HG03103 (cell line): ENCODE measurements around the gene TAS2R40.

Source experiments
- ATAC-seq: cut with Tn5 transposase; IDR thresholded peaks from one replicate; pipeline ENCODE4 v1.9.1; 2021; ENCODE audit warnings: low read depth; ENCODE audit not compliant: unreplicated experiment

TAS2R40 gene

GRCh38 chr7:143222782-143223181, 945 bp downstream of the TAS2R40 start:
- ATAC-seq, result no peak

DNA sequence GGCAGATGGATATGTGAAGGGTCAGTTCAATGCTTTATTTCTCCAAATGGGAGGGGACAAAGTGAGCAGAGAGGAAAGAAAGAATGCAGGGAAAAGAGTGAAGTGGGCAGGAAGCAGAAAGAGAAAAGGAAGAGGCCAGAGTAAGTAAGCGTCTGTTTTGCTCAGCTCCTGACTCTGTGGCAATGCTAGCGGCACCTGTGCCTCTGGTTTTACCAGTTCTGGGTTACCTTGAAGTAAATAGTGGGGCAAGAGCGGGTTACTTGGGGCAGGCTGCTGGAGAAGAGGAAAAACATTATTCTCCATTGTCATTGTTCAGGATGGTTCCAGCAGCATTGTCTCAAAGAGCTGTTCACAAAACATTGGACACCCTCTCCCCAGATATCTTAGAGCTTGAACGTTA, 1.9 kb downstream of the TAS2R40 start:
- ATAC-seq, result no peak

DNA sequence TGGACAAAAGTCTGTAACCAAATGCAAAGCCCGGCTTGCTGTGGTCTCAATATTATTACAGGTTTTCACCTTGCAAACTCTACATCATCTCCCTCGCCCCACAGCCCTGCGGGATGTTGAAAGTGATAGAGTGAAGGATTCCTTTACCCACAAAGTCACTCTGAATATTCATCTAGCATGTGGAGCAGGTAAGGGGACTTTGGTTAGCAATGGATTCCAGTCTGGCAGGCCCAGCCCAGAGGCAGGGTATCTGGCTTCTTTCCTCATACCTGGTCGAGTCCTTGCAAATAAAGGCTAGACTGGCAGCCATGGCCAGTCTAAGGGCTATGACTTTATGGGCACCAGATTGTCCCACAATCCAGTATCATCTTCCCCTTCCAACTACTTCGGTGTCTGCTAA, 3.2 kb downstream of the TAS2R40 start:
- ATAC-seq, result no peak

GRCh38 chr7:143227806-143228205, 6.0 kb downstream of the TAS2R40 start:
- no peak for ATAC-seq

DNA sequence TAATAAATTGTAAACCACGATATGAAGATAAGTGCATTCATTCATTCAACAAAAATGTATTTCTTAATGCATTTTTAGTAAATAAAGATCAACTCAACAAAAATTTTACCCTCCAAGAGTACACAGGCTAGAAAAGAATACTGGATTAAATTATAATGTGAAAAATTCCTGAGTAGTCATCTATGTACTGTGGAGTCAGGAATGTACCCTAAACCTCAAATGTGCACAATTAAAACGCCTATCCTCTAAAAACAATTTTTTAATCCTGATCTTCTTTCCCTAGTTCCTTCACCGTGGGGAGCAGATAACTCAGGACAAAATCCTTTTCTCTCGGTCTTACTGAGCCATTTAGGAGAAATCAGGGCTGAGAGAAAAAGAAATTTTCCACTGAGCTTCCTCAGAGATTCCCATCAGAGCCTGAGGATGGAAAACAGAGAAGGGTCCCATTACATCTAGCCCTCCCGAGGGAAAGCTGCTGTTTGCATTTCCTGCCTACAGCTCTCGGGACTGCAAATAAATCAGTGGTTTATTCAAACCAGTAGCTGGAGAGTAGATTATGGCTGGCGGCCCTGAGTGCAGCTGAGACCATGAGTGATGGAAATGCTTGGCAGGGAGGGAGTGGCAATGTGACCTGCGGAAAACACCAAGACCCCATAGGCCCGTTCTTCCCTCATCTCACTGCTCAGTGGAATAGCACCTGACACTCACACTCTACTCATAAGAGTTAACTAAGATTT, 7.4 kb downstream of the TAS2R40 start:
- no peak for ATAC-seq

DNA sequence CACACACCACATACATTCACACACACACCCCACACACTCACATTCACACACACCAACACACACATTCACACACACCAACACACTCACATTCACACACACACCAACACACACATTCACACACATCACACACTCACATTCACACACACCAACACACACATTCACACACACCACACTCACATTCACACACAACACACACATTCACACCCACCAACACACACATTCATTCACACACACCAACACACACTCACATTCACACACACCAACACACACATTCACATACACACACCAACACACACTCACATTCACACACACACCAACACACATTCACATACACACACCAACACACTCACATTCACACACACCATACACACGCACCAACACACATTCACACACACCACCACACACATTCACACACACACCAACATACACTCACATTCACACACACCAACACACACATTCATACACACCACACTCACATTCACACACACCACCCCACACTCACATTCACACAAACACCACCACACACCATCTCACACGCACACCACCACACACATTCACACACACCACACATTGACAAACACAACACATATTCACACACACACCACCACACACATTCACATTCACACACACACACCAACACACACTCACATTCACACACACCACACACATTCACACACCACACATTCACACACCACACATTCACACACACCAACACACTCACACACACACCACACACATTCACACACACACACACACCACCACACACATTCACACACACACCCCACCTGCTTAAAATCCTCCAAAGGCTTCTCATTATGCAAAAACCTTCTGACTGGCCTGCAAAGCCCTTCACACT, 9.0 kb downstream of the TAS2R40 start:
- no peak for ATAC-seq

DNA sequence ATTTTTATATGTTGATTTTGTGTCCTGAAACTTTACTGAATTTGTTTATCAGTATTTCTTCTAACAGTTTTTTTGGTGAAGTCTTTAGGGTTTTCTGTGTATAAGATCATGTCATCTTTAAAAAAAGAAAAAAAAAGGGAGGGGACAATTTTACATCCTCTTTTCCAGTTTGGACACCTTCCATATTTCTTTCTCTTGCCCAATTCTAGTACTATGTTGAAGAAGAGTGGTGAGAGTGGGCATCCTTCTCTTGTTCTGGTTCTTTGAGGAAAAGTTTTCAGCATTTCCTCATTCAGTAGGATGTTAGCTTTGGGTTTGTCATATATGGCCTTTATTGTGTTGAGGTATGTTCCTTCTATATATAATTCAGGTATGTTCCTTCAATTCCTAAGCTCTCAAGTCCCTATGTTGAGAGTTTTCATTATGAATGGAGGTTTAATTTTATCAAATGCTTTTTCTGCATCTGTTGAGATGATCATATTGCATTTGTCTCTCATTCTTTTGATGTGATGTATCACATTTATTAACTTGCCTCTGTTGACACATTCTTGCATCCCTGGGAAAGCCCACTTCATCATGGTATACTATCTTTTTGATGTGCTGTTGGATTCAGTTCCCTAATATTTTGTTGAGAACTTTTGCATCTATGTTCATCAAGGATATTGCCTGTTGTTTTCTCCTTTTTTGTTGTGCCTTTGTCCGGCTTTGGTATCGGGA, 12.1 kb downstream of the TAS2R40 start:
- no peak for ATAC-seq

DNA sequence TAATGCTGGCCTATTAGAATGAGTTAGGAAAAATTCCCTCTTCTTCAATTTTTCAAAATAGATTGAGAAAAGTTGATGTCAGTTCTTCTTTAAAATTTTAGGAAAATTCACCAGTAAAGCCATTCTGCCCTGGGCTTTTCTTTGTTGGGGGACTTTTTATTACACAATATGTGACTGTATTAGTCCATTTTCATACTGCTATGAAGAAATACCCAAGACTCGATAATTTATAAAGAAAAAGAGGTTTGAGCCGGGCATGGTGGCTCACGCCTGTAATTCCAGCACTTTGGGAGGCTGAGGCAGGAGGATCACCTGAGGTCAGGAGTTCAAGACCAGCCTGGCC, 12.7 kb downstream of the TAS2R40 start:
- no peak for ATAC-seq

GRCh38 chr7:143235561-143235960, 13.7 kb downstream of the TAS2R40 start:
- ATAC-seq, result no peak

DNA sequence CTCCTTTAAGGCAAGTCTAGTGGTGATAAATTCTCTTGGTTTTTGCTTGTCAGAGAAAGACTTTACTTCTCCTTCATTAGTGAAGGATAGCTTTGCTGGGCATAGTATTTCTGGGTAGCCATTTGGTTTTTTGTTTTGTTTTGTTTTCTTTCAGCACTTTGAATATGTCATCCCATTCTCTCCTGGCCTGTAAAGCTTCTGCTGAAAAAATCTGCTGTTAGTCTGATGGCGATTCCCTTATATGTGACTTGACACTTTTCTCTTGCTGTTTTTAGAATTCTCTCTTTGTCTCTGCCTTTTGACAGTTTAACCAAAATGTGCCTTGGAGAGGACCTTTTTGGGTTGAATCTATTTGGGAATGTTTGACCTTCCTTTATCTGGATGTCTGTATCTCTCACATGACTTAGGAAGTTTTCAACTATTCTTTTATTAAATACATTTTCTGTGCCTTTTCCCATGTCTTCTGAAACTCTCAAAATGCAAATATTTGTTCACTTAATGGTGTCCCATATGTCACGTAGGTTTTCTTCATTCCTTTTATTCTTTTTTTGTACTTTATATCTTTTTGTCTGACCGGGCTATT, 14.7 kb downstream of the TAS2R40 start:
- ATAC-seq, result no peak

DNA sequence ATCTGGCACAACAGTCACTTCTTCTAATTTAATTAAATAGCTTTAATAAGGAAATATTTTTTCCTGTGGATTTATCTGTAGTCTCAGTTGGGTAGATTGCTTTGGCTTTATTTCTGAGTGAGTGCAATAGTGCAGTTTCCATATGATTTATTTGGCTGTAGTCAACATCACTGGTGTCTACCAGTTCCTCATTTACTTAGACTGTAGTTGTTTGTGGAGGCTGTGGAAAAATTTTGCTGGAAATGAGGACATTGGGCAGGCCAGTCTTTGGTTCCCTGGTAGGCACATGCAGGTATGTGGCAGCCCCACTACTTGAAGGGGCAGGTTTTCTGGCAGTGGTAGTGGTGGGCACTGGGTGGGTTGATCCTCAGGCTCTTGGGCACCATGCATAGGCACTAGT, 15.5 kb downstream of the TAS2R40 start:
- ATAC-seq, result no peak

- ATAC-seq, result no peak
Measured at GRCh38 chr7:143238289-143238980, 16.6 kb downstream of the TAS2R40 start.

DNA sequence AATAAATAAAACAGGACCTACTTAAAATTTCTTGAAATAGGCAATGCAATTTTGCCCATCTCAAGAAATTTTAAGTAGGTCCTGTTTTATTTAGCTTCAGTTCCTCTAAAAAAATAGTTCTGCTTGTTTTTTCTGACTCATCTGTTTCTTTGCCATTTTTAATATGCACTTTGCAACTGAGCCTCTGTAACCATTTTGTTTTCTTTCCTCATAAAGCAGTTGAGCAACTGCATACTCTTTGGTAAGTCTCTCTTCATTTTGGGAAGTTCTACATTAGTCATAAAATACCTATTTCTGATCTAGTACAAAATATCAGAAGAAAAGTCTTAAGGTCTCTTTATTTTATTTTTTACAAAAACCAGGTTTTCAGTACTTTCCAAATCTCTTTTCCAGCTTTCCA, 18.0 kb downstream of the TAS2R40 start:
- ATAC-seq, result no peak

DNA sequence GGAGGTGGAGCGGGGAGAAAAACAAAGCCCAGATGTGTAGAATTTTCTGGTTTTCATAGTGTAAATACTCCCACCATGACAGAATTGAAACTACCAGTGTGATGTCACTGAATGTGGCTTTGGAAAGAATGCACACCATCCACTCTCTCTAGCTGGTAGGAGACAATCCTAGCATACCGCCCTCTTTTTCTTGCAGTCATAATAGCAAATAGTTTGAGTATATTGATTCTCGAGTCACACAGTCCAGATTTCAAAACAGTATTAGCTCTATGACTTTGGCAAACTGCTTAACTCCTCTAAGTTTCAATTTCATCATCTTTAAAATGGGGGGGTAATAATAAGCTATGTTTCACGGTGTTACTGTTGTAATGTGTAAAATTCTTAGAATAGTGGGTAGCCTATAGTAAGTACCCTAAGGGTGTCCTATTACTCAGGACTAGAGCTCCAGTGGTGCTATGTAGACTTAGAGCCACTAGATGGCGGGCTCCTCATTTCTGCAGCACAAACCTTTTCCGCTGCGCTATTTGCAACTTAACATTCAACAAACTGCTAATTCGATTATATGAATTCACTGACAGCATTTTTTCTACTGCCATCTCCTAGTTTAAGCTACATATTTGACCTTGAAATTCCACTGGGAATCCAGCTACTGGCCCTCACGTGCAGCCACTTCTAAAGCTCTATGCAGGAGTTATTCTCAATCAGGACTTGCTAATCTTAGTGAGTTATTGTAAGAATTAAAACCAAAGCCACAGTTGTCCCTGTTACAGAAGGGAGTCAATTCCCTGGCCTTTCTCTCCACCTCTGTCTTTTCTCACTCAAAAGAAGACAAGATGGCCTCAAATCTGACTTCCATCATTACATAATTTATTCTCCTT, 18.7 kb downstream of the TAS2R40 start:
- peak; percentile 92 for ATAC-seq

GRCh38 chr7:143242306-143242705, 20.5 kb downstream of the TAS2R40 start:
- ATAC-seq, result no peak

DNA sequence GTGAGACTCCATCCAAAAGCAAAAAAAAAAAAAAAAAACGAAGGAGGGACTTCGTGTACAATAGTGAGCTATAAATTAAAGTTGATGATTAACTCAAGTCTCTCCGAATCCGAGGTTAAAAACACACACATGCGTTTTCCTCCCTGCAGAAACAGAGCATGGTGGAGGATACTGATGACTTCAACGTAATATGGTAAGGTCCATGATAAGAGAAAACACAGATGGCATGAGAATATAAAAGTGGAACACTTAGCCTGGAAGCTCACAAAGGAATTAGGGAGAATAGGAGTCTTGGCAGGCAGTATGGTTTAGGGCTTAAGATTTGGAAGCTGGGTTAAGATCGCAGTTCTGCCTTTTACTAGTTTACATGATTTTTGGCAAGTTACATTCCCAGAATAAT, 21.3 kb downstream of the TAS2R40 start:
- ATAC-seq, result no peak

GRCh38 chr7:143243614-143244013, 21.8 kb downstream of the TAS2R40 start:
- ATAC-seq, result no peak

DNA sequence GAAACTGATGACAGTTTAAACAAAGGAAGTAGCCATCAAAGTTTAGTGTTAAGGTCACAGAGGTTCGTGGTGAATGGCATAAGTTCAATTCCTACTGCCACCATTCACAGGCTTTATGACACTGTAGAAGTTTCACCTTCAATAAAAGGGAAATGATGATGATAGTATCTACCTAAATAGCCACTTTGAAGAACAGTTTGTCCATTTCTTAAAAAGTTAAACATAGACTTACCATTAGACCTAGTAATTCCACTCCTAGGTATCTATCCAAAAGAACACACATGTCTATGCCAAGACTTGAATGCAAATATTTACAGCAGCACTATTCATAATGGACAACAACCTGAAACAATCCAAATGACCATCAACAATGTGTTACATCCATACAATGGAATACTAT, 22.5 kb downstream of the TAS2R40 start:
- ATAC-seq, result no peak

DNA sequence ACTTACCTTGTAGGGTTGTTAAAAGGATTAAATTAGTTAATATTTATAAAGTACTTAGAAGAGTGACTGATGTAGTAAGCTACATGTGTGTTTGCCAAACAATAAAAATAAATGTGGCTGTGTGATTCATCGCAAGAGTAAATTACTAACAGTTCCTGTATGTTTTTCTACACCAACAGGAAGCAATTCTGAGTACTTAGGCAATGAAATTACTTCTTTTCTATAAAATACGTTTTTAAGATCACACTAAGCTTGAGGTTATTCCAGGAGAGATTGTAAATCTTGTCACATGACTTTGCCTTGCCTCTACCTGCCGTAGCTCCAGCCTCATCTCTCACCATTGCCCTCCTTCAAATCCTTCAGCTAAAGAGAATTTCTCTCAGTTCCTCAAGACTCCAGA, 23.3 kb downstream of the TAS2R40 start:
- no peak for ATAC-seq

GRCh38 chr7:143247372-143247771, 25.5 kb downstream of the TAS2R40 start:
- ATAC-seq, result no peak
